GM18868 (cell line): ENCODE results near the gene SEC16A.
A peak's percentile ranks its signal among the peaks of the same experiment; 100 is the strongest.

Source experiments
- ATAC-seq: cut with Tn5 transposase; IDR thresholded peaks from one replicate; pipeline ENCODE4 v1.9.1; 2021; ENCODE audit warnings: mild to moderate bottlenecking, moderate library complexity; ENCODE audit not compliant: unreplicated experiment

Gene SEC16A

GRCh38 chr9:136403538-136403914 is 79.3 kb downstream of the SEC16A start:
- ATAC-seq = peak; percentile 36

DNA sequence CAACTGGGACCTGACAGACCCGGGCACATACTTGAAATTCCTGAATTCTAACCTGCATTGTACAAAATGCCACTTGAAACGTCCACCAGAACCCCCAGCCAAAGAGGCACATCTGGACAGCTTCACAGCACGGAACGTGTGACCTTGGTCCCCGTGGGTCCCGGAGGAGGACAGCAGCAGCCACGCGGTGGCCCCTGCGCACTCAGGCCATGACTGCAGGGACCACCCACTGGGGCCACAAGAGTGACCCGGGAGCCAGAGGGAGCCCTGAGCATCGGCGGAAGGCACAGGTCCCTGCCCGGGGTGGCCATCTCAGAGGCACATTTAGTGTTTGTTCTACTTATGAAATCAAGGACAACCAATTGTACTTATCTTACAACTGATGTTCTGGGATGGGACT is 80.8 kb downstream of the SEC16A start:
- no peak for ATAC-seq

- ATAC-seq = no peak
Observed at GRCh38 chr9:136401173-136401922, 81.5 kb downstream of the SEC16A start.

- peak; percentile 73 for ATAC-seq
Observed at GRCh38 chr9:136400038-136400834, 82.6 kb downstream of the SEC16A start, which contains the start of gene SNAPC4. Gene SNAPC4, minus strand, starts transcription at chr9:136400170. Its CDS starts 1,742 bp downstream, at chr9:136398428.

GRCh38 chr9:136399176-136400037 is 83.4 kb downstream of the SEC16A start:
- no peak for ATAC-seq

DNA sequence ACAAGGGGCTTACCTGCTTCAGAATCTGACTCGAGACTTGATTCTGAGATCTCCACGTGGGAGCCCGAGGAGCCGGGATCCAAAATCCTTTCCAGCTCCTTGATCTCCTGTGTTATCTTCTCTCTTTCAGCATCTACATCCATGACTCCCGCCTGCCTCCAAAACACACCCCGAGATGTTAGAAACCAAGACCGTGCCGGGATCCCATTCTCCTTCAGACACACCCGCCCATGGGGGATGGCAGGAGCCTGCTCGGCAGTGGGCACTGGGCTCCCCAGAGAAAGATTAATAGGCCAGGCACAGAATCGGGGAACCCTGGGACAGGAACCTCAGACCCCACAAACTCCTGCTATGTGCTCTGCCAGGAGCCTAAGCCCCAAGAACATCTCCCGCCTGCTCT is 84.6 kb downstream of the SEC16A start:
- no peak for ATAC-seq

DNA sequence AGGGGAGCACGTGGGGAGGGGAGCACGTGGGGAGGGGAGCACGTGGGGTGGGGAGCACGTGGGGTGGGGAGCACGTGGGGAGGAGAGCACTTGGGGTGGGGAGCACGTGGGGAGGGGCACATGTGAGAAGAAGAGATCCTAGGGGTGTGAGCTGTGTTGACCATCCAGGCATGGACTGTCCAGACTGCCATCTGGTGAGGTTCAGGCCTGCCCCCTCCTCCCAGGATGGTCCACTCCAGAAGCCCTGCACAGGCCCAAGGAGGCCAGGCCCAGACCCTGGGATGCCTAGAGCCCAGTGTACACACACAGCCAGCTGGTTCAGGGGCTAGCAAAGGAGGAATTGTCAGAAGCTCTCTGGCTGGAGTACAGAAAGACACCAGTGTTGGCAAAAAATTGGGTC is 85.2 kb downstream of the SEC16A start:
- no peak for ATAC-seq

- no peak for ATAC-seq
Observed at GRCh38 chr9:136396219-136396515, 86.7 kb downstream of the SEC16A start.

DNA sequence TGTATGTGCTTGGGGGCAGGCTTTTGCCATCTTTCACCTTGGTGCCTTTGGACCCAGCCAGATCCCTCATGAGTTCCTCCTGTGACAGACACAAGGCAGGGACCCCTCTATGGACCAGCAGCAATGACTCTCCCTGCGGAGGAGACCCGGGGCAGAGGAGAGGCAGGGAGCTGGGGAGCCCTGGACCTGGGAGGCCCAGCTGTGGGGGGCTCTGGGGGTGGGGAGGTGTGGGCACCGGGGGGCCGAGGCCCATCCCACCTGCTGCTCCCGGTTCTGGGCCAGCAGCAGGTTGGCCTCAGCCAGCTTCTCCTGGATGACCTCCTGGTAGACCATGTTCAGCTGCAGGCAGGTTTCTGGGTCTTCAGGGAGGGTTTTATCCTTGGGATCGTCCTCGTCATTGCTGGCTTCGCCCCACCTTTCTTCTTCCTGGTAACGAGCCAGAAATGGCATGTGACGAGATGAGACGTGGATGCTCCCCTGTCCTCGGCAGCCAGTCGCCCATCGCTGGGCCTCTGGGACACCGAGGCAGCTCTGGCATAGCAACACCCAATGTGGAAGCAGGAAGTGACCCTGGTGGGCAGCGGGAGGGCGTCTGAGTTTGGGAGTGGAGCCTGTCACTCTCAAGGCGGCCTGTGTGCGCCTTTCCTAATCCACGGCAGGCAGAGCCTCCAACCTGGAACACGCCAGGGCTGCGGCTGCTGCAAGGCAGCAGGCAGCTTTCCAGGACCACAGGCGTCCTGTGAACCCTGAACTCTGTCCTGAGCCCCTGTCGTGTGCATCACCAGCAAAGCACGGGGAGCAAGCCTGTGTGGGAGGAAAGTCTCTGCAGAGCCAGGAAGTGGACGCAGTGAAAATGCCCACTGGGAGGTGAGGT is 87.3 kb downstream of the SEC16A start:
- ATAC-seq = no peak

DNA sequence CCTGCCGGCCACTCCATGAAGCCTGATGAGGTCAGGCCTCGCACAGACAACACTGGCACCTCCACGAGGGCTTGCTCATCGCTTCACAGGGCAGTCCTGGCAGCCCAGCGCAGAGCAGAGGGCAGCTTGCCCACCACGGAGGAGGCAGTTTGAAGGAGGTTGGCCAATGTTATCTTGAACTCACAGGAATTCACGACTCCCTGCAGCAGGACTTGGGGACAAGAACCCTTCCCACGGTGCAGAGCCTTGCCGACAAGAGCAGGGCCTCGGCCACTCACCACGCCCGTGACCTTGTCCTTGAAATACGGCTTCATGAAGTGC is 87.9 kb downstream of the SEC16A start:
- no peak for ATAC-seq

- no peak for ATAC-seq
Observed at GRCh38 chr9:136394312-136395019, 88.4 kb downstream of the SEC16A start.

DNA sequence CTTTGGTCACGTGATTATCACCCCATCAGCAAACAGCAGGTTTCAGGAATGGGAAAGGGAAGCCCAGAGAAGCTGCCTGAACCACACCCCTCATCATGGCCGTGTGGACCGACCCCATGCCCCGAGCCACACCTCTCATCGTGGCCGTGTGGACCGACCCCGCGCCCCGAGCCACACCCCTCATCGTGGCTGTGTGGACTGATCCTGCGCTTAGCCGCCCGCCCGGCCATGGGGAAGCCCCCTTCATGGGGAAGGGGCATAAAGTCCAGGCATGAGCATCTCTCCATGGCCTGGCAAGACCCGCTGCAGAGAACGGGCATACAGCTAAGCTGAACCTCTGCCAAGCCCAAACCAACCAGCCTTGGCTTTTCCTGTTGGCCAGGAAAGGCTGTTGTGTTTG is 89.3 kb downstream of the SEC16A start:
- ATAC-seq = no peak

GRCh38 chr9:136392538-136393449 is 90.0 kb downstream of the SEC16A start:
- no peak for ATAC-seq

DNA sequence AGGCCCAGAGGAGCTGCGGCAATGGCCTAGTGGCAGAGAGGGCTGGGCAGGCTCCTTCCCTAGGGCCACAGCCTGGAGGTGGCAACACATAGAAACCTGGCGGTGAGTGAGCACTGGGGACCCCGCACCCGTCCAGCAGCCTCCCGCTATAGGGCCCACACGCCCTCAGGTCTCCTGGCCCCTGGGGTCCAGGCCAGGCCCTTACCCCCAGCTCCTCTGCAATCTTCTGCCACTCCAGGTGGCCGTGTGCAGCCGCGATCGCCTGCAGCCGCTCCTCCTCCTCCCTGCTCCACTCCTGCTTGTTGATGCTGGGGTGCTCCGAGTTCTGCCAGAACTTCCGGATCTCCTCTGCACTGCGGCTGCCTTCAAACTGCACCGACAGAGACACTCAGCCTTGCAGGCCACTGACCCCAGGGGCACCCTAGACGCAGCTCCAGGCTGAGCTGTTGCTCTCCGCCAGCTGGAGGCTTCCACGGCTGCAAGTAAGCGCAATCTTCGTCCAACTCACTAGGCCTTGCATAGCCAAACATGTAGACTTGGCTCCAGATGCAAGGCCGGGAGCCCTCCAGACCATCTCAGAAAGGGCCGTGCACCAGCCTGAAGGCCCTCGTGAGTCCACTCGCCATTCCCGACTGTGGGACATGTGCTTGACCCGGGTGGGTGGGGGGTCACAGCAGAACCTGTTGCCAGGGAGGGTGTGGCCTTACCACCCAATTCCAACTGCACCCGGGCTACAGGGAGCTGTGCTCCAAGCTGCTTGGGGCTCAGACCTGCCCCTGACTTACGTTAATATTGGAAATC is 90.9 kb downstream of the SEC16A start:
- ATAC-seq = no peak
